ENCODE results near the gene RSPO3.

Gene RSPO3

DNA sequence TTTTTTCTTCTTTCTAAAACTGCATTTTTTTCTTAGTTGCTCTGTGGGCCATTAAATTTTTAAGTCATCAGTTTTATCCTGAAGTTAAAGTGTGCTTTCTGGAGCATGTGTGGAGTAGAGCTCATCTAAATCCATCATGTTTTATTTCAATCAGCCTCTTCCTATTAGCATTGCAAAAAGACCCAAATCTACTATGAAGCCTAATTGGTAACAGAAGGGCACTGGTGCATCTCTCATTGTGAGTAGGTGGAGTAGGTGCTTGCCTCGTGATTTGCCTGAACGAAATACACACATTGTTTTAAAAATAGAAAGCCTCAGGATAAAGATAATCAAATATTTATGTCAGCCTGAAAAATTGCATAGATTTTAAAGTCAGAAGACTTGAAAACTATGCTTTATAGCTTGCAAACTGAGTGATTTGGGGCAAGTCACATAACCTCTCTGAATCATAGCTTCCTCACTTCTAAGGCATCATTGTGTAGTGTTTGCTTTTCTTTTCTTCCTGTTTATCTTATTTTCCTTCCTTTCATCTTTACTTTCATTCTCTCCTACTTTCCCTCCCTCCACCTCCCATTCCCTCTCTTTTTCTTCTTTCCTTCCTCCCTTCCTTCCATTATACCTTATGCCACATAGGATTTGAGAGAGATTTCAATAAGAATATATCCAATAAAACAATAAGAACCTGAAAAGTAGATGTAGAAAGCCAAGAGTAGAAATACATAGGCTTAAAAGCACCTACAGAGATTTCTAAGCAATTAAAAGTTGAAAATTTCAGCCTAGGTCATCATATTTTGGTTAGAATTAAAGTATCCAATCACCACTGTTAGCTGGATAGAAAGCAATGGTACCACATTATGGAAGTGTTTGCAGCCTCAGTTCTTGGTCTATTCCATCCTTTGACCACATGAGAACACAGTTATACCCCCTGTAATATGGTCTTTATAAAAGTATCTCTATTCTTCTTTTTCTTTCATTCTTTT lies 98.6 kb downstream of the RSPO3 start:
- TF ChIP-seq GATA3 (IDR thresholded peaks at IDR 0.05; ENCODE audit: low read depth, low read length) (no peak), GATA2 (IDR thresholded peaks at IDR 0.05; ENCODE audit: low read depth, low read length) (no peak)

- no peak for TF ChIP-seq GATA3 (IDR thresholded peaks at IDR 0.05; ENCODE audit: low read depth, low read length)
- TF ChIP-seq GATA2 (IDR thresholded peaks at IDR 0.05; ENCODE audit: low read depth, low read length) = no peak
Observed at GRCh38 chr6:127219869-127220268, 101.4 kb downstream of the RSPO3 start.

GRCh38 chr6:127221201-127221600 lies 102.7 kb downstream of the RSPO3 start:
- TF ChIP-seq GATA3 (IDR thresholded peaks at IDR 0.05; ENCODE audit: low read depth, low read length) (no peak), GATA2 (IDR thresholded peaks at IDR 0.05; ENCODE audit: low read depth, low read length) (no peak)

GRCh38 chr6:127222418-127222817 lies 103.9 kb downstream of the RSPO3 start:
- TF ChIP-seq GATA3 (IDR thresholded peaks at IDR 0.05; ENCODE audit: low read depth, low read length) (no peak), GATA2 (IDR thresholded peaks at IDR 0.05; ENCODE audit: low read depth, low read length) (no peak)

GRCh38 chr6:127225497-127225896 lies 107.0 kb downstream of the RSPO3 start:
- TF ChIP-seq GATA2 (IDR thresholded peaks at IDR 0.05; ENCODE audit: low read depth, low read length) = no peak

GRCh38 chr6:127243501-127243900 lies 125.0 kb downstream of the RSPO3 start:
- TF ChIP-seq GATA2 (IDR thresholded peaks at IDR 0.05; ENCODE audit: low read depth, low read length) (no peak), GATA3 (IDR thresholded peaks at IDR 0.05; ENCODE audit: low read depth, low read length) (no peak)

Measured in SH-SY5Y (cell line).